Measurements from ENCODE around the gene C7orf33.
"Not testable (repeated sequence)": the region's sequence is repeated elsewhere in the genome, so short reads cannot be mapped to it uniquely, and the experiment has no call there.

The C7orf33 gene, protein sequence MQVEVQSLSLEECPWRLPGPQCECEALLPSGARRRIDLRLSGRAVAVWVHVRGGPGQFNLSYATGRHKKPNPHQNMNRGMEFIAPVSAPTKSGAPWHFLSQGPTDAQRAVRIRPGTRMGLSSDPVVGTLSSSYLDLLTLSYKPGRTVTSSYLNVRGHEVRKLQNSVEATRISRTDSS

DNA sequence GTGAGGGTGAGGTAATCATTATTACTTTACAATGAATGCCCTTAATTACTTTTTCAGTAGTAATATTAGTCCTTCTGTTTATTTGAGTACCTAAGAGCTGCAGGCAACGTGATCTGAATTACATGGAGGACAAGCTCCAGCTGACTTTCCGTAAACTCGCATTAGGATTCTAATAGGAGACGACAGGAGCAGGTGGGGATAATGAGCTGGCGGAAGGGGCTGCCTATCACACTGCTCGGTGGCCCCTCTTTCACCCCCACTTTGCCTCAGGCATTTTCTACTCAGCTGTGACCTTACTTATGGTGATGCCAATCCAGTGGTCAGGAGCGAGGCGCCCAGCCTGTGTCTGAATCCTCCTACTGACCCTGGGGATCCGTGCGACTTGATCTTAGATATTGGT is at the start of gene C7orf33:
TSS of gene C7orf33 (plus strand) at position 296 of the 400 bp plus-strand sequence. CDS start 160 bp downstream, outside the sequence.
- DNase-seq = no peak

DNA sequence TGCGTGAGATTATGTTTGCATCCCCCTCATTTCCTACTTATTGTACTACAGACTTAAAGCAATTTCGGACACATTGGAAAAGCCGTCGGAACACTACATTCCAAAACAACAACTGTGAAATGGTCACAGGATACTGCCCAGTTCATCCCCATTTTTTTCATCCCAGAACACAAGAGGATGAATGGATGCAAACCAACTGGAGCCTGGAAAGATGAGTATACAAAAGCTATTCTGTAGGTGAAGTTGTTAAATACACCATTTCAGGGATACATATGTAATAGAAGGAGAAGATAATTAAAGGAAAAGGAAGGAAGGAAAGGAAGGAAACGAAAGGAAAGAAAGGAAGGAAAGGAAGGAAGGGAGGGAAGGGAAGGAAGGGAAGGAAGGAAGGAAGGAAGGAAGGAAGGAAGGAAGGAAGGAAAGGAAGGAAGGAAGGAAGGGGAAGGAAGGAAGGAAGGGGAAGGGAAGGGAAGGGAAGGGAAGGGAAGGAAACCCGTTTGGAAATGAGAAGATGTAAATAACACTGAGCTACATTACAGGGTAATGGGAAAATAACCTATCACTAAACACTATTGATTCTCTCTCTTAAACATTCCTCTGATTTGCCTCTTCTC is 48.6 kb upstream of the C7orf33 start:
- DNase-seq = no peak

DNA sequence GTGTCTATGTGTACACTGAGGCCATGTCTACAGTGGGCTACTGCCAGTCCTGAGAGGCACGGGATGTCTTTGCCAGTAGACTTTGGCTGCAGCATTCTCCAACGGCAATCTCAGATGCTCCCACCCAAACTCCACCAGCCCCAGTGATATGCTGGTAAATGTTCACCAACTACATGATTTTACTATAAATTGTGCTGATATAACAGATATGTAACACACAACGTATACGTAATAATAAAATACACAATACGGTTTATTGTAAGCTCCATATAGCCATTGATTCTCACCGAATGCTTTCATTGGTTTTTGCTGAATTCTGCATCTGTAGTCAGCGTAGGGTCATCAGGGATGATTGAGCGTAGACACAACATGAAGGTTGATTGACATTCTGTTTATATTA is 47.3 kb upstream of the C7orf33 start:
- no peak for DNase-seq

DNA sequence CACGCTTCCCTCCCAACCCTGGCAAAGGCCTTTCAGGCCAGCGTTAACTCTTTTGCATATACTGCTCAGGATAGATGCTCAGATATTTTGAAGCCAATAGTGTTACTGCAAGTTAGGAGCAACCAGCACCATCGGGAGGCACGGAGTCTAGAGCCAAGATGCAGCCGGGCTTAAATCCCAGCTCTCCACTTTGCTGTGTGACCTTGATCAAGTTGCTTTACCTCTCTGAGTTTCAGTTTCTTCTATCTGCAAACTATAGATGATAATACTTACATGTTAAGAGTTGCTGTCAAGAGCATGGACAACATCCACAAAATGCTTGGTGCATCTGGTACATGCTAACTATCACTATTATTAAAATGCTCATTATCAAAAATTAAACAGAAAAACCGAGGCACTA is 45.4 kb upstream of the C7orf33 start:
- DNase-seq = no peak

DNA sequence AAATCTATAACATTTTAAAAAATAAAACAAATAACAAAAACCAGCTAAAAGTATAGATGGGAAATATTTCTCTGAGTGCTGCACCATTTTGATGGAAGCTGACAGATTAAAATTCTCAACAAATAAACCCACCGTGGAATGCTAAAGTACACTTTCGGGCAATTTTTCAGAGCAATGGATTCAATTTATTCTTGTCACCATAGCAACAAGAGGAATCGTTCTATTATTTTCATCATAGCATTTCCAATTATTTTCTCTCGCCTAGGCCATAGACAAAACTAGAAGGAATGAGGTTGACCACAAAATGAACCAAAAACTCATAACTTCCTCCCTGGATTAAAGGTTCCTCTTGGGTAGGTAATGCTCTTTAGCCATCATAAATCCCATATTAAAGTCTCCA is 44.6 kb upstream of the C7orf33 start:
- no peak for DNase-seq

DNA sequence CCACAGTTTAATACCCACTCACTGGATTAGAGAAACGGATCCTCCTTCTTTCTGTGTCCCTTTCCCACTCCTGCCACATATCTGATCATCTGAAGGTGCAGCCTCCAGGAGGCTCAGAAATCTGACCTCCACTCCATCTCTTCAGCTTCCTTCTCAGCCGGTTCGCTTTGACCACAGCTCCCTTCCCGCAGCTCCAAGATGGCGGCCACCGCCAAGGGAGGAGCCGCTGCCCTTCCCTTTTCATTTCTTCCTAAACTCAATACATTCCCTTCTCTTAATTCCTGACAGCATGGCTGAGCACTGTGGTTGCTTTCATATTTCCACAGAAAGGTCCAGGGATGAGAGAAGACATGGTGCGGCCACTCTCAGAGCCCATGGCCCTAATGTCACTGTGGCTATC is 43.7 kb upstream of the C7orf33 start:
- DNase-seq = no peak

DNA sequence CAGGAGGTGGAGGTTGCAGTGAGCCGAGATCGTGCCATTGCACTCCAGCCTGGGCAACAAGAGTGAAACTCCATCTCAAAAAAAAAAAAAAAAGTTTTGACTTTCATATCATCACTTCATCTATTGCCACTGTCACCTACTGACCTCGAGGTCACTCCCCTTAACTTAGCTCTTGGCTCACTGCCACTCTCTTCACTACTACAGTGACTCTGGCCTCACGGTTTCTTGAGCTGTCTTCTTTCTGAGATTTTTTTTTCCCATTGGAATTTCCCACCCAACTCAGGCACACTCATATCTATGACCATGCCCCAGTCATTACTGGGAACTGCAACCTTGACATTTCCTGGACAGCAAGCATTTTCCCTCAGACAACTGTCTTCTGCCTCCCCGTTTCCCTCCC is 42.6 kb upstream of the C7orf33 start:
- DNase-seq = peak; percentile 57 to 87 (median 65)

DNA sequence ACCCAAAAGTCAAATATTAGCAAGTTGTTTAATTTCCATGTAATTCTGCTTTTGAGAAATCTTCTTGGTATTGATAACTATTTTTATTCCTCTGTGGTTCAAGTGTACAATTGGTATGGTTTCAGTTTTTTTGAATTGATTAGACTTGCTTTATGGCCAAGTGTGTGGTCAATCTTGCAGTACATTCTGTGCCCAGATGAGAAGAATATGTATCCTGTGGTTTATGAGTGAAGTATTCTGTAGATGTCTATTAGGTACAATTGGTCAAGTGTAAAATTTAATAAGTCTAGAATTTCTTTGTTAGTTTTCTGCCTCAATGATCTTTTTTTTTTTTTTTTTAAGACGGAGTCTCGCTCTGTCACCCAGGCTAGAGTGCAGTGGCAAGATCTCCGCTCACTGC is 36.6 kb upstream of the C7orf33 start:
- no peak for DNase-seq

DNA sequence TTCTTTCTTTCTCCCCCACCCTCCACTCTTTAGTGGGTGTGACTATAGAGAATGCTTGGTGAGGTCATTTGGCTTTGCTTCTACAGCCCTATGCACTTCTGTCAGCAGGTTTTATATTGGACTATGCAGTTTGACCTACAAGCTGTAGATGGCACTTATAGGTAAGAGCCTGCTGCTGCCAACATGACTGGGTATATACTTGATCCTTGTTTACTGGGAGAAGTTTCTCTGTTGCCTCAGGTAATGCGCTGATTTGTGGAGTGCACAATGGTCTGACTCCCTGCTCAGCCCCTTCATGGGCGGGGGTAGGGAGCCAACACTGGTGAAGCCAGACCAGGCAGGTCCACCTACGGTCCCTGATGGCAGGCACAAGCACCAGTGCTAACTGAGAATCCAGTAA is 33.7 kb upstream of the C7orf33 start:
- DNase-seq = no peak

DNA sequence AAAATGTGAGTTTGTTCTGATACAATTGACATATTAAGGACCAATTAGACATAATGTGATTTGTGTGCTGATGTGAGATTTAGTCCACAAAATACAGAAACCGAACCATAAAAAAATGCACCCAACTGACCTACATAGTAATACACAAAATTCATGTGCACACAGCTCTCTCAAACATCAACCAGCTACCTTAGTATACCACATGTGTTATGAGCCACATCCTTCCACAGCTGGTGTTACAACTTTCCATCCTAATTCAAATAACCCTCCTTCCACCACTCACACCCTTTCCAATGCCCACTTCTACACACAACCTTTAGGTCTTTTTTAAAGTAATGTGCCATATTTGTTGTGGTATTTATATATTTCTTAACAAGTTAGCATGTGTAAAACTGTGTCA is 31.7 kb upstream of the C7orf33 start:
- DNase-seq = no peak

DNA sequence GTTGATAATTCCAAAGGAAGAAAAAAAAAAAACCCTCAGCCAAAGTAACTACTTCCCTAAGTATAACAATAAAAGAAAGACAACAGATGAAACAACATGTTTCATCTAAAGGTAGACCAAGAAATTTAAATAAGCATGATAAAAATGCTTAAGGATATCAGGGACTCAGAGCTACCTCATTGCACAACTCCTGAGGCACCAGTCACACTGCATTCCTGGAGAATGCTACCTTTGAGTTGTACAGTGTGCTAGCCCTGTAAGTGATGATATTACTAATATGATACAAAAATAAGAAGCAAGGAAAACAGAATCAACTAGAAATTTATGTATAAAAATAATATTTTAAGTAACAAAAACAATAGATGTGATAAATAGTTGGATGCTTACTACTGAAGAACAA is 29.5 kb upstream of the C7orf33 start:
- no peak for DNase-seq

DNA sequence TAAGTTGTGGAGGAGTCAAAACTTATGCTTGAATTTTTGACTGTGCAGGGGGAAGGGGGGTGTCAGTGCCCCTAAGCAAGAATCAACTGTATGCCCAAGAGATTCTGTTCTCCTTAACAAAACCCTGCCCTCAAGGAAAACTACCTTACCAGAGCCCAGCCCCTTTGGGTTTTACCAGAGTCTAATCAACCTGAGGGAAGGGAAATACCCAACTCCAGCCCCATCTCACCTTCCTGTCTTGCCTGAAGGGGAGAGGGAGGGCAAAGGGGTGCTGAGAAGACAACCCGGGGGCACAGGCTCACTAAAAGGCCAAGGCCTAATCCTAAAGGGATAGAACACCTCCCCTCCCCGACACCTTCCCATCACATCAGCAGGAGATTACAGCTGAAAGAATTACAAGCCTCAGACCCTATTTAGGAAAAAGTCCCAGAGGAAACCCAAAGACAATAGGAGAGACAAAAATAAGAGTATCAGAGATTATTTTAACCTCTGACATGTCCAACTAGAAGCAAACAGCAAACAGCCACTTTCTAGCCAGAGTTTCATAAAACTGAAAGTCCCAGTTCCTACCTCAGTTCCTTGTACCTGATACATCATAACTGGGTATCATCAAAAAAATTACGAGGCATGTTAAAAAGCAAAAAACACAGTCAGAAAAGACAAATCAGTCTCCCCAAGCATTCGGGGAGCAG is 26.8 kb upstream of the C7orf33 start:
- DNase-seq = no peak

DNA sequence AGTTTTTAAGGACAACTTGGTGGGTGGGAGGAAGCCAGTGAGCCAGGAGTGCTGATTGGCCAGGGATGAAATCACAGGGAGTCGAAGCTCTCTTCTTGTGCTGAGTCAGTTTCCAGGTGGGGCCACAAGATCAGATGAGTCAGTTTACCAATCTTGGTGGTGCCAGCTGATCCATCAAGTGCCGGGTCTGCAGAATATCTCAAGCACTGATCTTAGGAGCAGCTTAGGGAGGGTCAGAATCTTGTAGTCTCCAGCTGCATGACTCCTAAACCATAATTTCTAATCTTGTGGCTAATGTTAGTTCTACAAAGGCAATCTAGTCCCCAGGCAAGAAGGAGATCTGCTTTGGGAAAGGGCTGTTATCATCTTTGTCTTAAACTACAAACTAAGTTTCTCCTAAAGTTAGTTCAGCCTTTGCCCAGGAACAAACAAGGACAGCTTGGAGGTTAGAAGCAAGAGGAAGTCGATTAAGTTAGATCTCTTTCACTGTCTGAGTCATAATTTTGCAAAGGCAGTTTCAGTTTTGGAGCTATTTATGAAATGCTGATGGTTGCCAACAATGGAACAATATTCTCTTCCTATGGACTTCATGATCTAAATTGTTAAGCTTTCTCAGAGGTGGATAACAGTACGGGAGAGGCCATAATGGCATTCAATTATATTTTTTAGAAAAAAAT is 26.2 kb upstream of the C7orf33 start:
- DNase-seq = peak; percentile 68 to 92 (median 88)

DNA sequence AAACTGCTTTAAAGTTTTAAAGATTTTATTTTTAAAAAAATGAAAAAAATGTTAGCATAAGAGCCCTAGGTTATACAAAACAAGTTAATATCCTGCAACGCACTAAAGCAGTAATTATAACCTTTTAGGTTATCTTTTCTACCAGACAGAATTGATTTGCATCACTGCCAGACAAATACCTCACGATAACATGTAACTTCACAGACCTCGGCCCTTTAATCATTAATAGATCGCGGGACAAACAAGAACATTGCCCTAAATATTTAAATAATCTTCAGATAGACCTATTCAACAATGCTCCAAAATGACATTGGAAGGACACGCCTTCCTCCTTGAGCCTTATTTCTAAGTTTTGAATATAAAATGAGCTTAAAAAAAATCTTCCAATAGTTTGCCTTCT is 23.8 kb upstream of the C7orf33 start:
- no peak for DNase-seq

DNA sequence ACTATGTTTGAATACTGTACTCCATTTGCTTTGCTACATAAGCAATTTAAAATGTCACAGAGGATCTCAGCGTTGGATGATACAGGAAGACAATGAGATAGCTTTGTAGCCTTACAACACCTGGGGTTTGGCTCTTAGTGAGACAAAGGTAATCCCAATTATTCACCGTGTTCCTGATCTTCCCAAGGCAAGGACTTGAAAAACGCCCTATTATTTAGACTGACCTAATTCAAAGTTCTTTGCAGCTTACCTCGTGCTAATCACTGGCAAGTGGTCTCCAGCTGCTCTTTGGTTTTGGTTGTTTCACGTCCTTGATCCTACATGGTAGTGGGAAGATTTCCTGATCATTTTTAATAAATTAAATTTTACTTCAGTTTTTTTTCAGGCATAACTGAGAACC is 23.0 kb upstream of the C7orf33 start:
- DNase-seq = no peak

DNA sequence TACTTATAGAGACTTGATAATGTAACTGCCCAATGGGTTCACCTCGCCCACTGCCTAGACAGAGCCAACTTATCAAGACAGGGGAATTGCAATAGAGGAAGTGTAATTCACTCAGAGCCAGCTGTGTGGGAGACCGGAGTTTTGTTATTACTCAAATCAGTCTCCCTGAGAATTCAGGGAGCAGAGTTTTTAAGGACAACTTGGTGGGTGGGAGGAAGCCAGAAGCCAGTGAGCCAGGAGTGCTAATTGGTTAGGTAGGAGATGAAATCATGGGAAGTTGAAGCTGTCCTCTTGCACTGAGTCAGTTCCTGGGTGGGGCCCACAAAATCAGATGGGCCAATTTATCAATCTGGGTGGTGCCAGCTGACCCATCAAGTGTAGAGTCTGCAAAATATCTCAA is 20.1 kb upstream of the C7orf33 start:
- peak; percentile 87 to 94 (median 90) for DNase-seq

DNA sequence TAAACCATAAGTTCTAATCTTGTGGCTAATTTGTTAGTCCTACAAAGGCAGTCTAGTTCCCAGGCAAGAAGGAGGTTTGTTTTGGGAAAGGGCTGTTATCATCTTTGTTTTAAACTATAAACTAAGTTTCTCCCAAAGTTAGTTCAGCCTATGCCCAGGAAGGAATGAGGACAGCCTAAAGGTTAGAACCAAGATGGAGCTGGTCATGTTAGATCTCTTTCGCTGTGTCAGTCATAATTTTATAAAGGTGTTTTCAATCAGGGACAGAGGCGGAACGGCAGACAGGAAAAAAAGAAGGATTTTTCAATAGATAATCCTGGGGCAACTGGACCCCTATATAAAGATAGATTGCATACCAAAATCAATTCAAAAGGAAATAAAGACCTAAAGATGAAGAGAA is 19.6 kb upstream of the C7orf33 start:
- DNase-seq = not testable (repeated sequence)

DNA sequence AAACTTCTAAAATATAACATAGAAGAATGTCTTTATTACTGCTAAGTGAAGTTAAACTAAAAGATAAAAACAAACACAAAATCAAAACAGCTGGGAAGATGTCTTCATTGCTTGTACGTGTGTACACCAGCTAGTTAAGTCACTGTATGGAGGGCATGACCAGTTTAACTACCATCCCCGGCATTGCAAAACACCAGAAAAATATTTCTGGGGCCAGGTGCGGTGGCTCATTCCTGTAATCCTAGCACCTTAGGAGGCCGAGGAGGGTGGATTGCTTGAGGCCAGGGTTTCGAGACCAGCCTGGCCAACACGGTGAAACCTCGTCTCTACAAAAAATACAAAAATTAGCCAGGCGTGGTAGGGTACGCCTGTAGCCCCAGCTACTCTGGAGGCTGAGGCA is 19.2 kb upstream of the C7orf33 start:
- no peak for DNase-seq

DNA sequence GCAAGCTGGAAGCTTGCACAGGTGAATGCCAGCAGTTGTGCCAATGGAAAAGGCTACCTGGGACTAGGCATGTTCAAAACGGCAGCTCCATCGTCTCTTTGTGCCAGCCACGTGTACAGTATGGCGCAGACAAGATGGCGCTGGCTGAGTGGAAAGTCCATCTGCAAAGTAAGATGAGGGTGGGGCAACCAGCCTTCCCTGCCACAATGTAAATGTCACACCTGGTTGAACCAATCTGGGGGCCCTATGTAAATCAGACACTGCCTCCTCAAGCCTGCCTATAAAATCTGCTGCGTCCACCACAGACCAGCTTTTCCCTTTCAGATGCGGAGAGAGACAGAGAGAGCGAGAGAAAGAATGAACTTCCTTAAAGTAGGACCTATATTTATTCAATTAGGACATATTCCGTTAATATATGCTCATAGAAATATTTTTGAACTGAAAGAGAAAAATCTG is 18.5 kb upstream of the C7orf33 start:
- no peak for DNase-seq

DNA sequence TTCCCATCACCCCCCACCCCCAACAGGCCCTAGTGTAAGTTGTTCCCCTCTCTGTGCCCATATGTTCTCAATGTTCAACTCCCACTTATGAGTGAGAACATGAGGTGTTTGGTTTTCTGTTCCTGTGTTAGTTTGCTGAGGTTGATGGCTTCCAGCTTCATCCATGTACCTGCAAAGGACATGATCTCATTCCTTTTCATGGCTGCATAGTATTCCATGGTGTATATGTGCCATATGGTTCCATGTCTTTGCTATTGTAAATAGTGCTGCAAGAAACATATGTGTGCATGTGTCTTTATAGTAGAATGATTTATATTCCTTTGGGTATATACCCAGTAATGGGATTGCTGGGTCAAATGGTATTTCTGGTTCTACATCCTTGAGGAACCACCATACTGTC is 17.0 kb upstream of the C7orf33 start:
- not testable (repeated sequence) for DNase-seq

DNA sequence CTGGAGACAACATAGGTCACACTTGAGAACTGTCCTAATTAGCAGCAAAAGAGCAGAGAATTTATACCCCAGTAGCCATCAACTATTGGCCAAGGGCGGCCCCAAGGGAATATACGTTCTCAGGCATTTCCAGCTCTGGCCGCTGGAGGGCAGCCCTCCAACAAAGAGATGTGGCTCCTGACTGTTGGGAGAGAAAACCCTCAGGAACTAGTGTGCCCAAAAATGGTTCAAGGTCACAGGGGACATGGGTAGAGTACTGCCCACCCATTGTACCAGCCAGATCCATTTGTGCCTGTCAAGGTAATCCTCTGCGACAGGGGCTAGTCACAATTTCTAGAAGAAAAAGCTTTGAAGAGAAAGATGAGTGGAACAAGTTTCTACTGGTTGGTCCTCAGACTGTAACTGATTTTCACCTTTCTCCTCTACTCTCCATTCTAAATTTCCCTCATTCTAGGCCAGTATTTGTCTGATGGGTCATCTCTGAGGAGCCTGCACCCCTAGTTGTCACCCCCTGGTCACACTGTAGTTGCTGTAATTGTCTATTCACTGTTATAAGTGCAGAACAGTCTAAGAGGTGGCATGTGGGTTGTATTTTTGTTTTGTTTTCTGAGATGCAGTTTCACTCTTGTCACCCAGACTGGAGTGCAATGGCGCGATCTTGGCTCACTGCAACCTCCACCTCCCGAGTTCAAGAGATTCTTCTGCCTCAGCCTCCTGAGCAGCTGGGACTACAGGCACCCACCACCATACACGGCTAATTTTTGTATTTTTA is 14.7 kb upstream of the C7orf33 start:
- DNase-seq = peak; percentile 81 to 85 (median 84)

DNA sequence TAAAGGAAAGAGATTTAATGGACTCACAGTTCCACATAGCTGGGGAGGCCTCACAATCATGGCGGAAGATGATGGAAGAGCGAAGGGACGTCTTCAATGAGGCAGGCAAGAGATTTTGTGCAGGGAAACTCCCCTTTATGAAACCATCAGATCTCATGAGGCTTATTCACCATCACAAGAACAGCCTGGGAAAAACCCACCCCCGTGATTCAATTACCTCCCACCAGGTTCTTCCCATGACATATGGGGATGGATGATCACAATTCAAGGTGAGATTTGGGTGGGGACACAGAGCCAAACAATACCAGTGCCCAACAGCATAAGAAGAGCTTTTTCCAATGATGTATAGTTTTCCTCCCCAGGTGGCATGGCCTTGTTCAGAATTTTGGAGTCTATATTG is 11.2 kb upstream of the C7orf33 start:
- DNase-seq = peak; percentile 63 to 79 (median 67)

DNA sequence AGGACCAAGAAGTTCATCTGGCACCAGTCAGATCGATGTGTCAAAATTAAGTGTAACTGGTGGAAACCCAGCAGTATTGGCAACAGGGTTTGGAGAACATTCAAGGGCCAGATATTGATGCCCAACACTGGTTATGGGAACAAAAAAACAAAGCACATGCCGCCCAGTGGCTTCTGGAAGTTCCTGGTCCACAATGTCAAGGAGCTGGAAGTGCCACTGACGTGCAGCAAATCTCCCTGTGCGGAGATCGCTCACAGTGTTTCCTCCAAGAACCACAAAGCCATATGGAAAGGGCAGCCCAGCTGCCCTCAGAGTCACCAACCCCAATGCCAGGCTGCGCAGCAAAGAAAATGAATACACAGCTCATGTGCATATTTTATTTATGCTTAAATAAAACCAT is 10.1 kb upstream of the C7orf33 start:
- peak; percentile 47 to 66 (median 50) for DNase-seq
